ENCODE results near the gene ST6GALNAC2.

- TF ChIP-seq EP300 (IDR thresholded peaks at IDR 0.05) (no peak), POLR2AphosphoS5 (IDR thresholded peaks at IDR 0.05) (no peak), POLR2A (IDR thresholded peaks at IDR 0.05) (no peak)
Observed at GRCh38 chr17:76550712-76551615, 34.7 kb downstream of the ST6GALNAC2 start.

All from stomach (tissue), 4 donors.